ENCODE data around the gene SLC66A1. TPM values are rescaled to one million over a fixed set of nuclear protein-coding genes. Genes with fewer than 3 reads are reported as not detected.
A peak's percentile ranks its signal among the peaks of the same experiment; 100 is the strongest.

Gene SLC66A1
- total and polyA plus RNA-seq, 9 of the 15 experiments (the other 6 are each of a cell fraction or from before 2014, with no cell fraction given): 1.2 to 40.8 (median 18.6) TPM

DNA sequence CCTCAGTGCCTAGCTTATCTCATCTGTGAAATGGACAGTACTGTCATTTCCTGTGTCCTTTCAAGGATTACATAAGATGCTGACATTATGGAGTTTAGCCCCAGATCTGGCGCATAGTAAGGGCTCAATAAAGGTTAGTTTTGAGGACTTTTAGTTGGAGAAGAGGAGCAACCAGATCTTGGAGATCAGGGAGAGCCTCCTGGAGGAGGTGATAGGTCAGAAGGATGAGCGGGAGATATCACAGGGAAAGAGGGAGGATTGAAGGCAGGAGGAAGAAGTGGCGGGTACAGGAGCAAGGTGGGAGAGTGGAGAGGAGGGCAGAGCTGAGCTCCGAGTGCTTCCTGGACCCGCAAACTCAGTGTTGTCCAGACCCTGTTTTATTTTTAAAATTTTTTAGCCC, 17.5 kb downstream of the SLC66A1 start:
- FAIRE-seq: no peak
- H4K20me1 ChIP-seq (replicated peaks; ENCODE audit: control insufficient read depth, insufficient read depth, low read length): peaks cover 29% of the 10 kb centered on the region
- H3K4me2 ChIP-seq (ENCODE audit: insufficient read depth, low read length): no peak overlapping the region
- H3K4me3 ChIP-seq: no peak overlapping the region
- no peaks in the 10 kb centered on the region for H3K27me3 ChIP-seq (ENCODE audit: control insufficient read depth in 2 of 2, insufficient read depth in 2 of 2, low read length in 2 of 2)
- H3K9me3 ChIP-seq (replicated peaks; ENCODE audit: control insufficient read depth, insufficient read depth, low read depth, low read length): no peaks in the 10 kb centered on the region
- POLR2A ChIA-PET: interaction anchor here (0.8 to 4.7 kb wide), 3 partner anchors 17 to 467 kb away, joined by 3 to 21 read pairs (median 3); partner anchors contain the start of genes AKR7A2 and SLC66A1
- no TSS peak for BruUV-seq (replicated peaks)
- H3K27ac ChIP-seq (ENCODE audit: extremely low read depth, low read depth, low read length): no peak overlapping the region
- ATAC-seq: no peak
- WGBS (ENCODE audit: insufficient coverage, low coverage, missing lambda C conversion rate): 87% methylated on average over 5 of the region's 5 CpGs
- peaks cover 43% of the 10 kb centered on the region; the same call in 2 of the 3 replicates for H3K36me3 ChIP-seq (ENCODE audit: control insufficient read depth, insufficient read depth, low read length)
- intact Hi-C loops (cut with micrococcal nuclease): no loop called here
- in situ Hi-C loops (cut with MboI): no loop called here
- CTCF ChIA-PET (ENCODE audit: low intra/inter-chr PET ratio): no interaction called here
- no peaks in the 10 kb centered on the region for H3K79me2 ChIP-seq (ENCODE audit: control insufficient read depth, insufficient read depth, low read length)
- H2AFZ ChIP-seq (ENCODE audit: low read depth, low read length): no peak overlapping the region
- H3K9ac ChIP-seq (ENCODE audit: insufficient read depth in 1 of 2, low read depth in 2 of 2, low read length in 2 of 2): no peak overlapping the region; a peak in 1 of 4 replicates
- peaks cover 17% of the 10 kb centered on the region for H3K9me1 ChIP-seq (ENCODE audit: control insufficient read depth, insufficient read depth, low read length)
- no peak for DNase-seq (ENCODE audit: extremely low read depth in 1 of 4, low spot score in 3 of 4)
- peaks cover 16 to 38% of the 10 kb centered on the region in 2 experiments for H3K4me1 ChIP-seq (replicated peaks in 1 of 2; ENCODE audit: control insufficient read depth in 2 of 2, insufficient read depth in 2 of 2, low read length in 2 of 2)
- TF ChIP-seq HDAC3 (IDR thresholded peaks at IDR 0.05; ENCODE audit: borderline replicate concordance, partially characterized antibody) (no peak), SAFB2 (IDR thresholded peaks at IDR 0.05; ENCODE audit: borderline replicate concordance, low read depth, low read length, severe bottlenecking) (no peak), FOXJ3 (CRISPR knock-in tag; IDR thresholded peaks at IDR 0.05) (no peak), EHMT2 (IDR thresholded peaks at IDR 0.05) (no peak), GATAD2A (IDR thresholded peaks at IDR 0.05) (no peak), POLR2H (tag; IDR thresholded peaks at IDR 0.05; ENCODE audit: low read depth) (no peak), KDM1A (IDR thresholded peaks at IDR 0.05) (0 out of 4 replicates have a peak, but pooled peaks of 1 of the 2 experiments have one; percentile 23), TEAD4 (IDR thresholded peaks at IDR 0.05; ENCODE audit: low read length) (no peak), TEAD4 (CRISPR knock-in tag; IDR thresholded peaks at IDR 0.05; ENCODE audit: borderline replicate concordance) (no peak), GATA2 (CRISPR knock-in tag; IDR thresholded peaks at IDR 0.05) (no peak), KLF1 (tag; IDR thresholded peaks at IDR 0.05) (no peak), XRCC4 (IDR thresholded peaks at IDR 0.05; ENCODE audit: extremely low read depth, insufficient read depth, insufficient read length) (no peak), ASH1L (IDR thresholded peaks at IDR 0.05; ENCODE audit: borderline replicate concordance, low read depth, partially characterized antibody) (no peak), TCF7L2 (IDR thresholded peaks at IDR 0.05; ENCODE audit: low read depth, low read length) (no peak), ZNF217 (CRISPR knock-in tag; IDR thresholded peaks at IDR 0.05) (no peak), ZNF274 (IDR thresholded peaks at IDR 0.05; ENCODE audit: borderline replicate concordance, low read depth, low read length) (no peak), CSDE1 (IDR thresholded peaks at IDR 0.05) (no peak), ZFP36 (IDR thresholded peaks at IDR 0.05; ENCODE audit: low read depth, low read length, partially characterized antibody) (peak; percentile 89), KAT8 (IDR thresholded peaks at IDR 0.05; ENCODE audit: low read depth) (no peak), BCOR (IDR thresholded peaks at IDR 0.05) (peak; percentile 50; the same call in 1 of the 2 replicates), POLR3A (IDR thresholded peaks at IDR 0.05; ENCODE audit: borderline replicate concordance, extremely low read depth, insufficient read depth, insufficient read length) (no peak), HNRNPL (IDR thresholded peaks at IDR 0.05; ENCODE audit: low read depth, low read length) (no peak), FOXP1 (CRISPR knock-in tag; IDR thresholded peaks at IDR 0.05) (no peak), ZNF780A (CRISPR knock-in tag; IDR thresholded peaks at IDR 0.05) (no peak)
- TF ChIP-seq, protein P1, sequence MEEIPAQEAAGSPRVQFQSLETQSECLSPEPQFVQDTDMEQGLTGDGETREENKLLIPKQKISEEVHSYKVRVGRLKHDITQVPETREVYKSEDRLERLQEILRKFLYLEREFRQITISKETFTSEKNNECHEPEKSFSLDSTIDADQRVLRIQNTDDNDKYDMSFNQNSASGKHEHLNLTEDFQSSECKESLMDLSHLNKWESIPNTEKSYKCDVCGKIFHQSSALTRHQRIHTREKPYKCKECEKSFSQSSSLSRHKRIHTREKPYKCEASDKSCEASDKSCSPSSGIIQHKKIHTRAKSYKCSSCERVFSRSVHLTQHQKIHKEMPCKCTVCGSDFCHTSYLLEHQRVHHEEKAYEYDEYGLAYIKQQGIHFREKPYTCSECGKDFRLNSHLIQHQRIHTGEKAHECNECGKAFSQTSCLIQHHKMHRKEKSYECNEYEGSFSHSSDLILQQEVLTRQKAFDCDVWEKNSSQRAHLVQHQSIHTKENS (CRISPR knock-in tag; IDR thresholded peaks at IDR 0.05): no peak
- TF ChIP-seq, protein P2, sequence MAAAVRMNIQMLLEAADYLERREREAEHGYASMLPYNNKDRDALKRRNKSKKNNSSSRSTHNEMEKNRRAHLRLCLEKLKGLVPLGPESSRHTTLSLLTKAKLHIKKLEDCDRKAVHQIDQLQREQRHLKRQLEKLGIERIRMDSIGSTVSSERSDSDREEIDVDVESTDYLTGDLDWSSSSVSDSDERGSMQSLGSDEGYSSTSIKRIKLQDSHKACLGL (CRISPR knock-in tag; IDR thresholded peaks at IDR 0.05; ENCODE audit: borderline replicate concordance, poor library complexity, severe bottlenecking): no peak

All from K562 (cell line).